HG03469 (cell line): Measurements from ENCODE around the gene MMD2.

Experiments used
- ATAC-seq: cut with Tn5 transposase; IDR thresholded peaks from one replicate; pipeline ENCODE4 v1.9.1; 2021; ENCODE audit warnings: mild to moderate bottlenecking, moderate library complexity, moderate number of reproducible peaks; ENCODE audit not compliant: unreplicated experiment

MMD2 gene

DNA sequence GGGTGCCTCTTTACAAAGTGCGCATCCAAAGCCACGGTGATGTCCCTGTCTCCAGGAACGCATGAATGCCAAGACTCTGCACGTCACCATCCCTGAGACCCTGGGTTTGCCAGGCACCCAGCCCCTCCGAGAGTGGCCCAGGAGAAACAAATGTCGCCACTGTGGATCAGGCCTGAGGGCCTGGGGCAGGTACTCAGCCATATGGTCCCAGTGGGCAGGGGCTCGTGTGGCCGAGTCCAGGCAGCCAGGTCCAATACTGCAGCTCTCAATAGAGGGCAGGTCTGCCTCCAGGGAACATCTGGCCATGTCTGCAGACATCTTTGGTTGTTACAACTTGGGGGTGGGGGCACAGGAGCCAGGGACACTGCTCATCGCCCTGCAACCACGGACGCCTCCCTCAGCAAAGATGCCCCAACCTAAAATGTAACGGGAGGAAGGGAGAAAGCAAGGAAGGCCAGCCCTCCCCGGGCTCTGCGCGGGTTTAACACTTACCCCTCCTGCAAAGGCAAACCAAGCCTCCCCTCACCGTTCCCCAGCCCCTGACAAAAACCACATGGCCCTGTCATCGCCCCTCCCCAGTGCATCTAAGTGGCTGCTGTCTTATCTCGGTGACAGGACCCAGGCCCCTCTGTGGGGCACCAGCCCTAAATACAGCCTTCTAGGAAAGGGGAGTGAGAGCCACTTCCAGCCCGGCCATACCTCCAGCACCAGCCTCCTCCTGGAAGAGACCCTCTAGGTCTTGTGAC, 86.9 kb downstream of the MMD2 start:
- ATAC-seq: no peak

DNA sequence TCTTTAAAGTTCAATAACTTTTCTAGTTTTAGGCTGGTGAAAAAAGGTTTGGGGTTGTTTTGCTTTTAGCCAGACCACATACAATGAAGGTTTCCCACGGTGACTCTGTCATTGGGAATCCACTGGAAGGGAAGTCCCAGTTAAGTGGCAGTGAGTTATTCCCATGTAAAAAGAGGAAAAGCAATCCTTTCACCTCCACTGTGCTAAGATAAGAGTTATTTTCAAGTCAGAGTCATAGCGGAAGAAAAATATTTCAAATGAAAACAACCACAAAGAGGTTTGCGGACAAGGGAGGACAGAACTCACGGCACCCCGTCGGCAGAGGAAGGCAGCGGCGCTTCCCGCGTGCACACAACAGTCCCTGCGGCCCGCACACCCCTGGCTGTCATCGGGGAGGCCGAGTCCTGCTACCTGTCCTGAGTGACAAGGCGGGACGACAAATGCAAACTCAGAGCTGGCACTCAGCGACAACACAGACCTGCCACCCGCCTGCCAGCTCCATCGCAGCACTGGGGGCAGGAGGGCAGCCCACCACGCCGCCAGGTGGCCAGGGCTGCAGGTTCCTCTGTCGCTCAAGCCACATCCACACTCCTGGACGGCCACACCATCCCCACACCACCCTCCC, 87.8 kb downstream of the MMD2 start:
- no peak for ATAC-seq

DNA sequence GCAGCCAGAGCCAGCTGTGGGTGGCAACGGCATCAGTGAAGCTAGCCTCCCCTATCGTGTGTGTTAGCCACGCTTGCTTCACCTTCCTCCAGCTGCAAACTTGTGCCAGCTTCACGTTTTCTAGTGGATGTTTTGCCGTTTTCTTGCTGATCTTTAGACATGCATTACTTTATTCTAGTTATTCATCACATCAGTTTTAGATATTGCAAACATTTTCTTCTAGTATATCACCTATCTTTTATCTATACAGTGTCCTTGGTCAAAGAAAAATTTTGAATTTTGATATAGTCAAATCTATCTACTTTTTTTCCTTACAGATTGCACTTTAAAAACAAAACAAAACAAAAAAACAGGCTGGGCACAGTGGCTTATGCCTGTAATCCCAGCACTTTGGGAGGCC, 90.5 kb downstream of the MMD2 start:
- no peak for ATAC-seq

DNA sequence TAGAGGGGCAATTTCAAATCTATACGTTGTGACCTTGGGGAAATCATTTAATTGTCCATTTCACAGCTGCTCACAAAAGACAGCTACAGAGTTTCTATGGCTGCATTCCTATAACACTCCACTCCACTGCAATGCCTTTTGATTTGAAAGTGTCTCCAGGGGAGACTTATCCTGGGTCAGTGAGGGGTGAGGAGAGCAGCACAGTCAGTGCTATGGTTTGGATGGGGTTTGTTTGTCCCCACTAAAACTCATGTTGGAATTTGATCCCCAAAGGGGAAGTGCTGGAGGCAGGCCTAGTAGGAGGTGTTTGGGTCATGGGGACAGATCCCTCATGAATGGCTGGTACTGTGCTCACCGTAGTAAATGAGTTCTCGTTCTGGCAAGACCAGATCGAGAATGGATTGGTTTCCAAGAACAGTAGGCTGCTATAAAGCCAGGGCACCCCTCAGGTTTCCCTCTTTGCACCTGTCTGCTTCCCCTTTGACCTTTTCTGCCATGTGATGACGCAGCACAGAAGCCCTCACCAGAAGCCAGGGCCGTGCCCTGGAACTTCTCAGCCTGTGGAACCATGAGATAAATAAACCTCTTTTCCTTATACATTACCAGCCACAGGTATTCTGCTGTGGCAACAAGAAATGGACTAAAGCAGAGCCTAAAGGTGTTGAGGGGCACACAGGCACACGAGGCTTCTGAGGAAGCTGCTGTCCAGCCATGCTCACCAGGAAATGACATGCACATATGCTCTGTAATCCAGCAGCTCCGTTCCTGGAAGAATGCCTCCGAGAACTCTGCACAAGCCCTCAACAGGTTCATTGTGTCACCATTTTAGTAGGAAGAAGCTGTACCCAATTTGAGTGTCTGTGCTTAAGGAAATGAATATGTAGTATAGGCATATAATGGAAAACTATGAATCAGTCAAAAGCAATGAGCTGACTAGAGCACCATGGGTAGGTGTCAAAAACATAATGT, 92.2 kb downstream of the MMD2 start:
- ATAC-seq: no peak

DNA sequence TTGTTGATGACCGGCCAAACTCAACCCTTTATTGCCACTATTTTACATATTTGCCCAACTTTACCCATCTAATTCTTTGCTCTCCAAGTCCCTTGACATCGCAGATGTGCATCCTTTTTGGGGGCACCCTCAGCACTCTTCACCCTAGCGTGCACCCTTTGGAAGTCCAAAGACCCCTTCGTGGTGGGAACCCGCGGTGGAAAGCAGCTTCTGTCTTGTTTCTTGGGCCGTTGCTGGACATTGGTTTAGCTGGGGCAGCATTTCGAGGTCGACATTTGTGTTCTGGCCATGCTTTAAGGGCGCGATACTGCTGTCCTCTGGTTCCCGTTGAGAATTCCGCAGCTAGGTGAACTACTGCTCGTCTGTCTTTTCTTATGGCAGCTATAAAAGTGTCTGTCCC, 96.8 kb downstream of the MMD2 start:
- ATAC-seq: no peak

DNA sequence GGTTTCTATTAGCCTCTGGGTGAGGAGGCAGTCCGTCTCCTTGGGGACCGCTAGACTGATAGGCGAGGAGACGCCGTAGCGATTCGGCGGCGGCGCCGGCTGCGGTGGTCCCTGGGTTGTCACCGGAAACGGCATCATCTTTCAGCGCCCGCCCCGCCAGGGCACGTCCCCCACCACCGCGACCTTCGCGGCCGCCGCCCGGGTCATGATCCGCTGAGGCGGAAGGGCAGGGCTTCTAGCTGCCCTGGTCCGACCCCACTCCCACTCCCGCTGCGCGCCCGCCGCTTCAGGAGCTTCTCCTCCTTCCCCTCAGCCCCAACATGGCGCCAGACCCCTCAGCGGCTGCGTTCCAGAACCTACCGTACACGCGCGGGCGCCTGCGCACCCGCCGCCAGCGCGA, 97.3 kb downstream of the MMD2 start, which contains the start of gene PAPOLB:
Gene PAPOLB (minus strand): TSS at position 358 of the 400 bp plus-strand sequence. CDS start 220 bp downstream, at position 138.
- ATAC-seq: no peak

DNA sequence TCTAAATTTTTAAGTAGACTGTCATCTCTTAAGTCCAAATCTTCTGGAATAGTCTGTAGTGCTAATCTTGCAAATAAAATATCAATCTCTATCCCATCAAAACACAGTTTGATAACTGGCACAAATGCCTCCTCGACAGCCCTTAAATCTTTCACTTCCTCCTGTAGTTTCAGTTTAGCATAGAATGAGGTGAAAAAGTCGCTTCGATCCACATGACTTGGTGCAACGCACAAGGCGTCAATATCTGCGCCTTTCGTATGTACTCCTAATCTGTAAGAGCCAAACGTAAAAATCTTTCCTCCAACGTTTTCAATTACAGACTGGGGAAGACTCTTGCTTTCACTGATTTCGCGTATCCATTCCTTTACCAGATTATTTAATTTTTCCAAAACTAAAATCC, 97.8 kb downstream of the MMD2 start:
- ATAC-seq: no peak

DNA sequence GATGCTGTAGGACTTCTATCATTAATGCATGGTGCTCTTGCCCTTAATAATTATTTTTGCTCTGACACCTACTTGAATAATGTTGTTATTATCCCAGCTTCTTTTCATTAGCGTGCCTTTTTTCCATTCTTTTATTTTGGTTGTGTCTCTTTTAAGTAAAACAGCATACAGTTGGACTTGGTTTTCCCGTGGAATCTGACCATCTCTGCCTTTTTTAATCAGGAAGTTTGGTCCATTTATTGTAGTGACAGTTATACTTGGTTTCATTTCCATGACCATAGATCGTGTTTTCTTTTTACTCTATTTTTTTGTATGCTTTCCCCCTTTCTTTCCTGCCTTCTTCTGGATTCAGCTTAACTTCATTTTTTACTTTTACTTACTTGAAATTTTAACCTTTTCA, 101.8 kb downstream of the MMD2 start:
- ATAC-seq: no peak

DNA sequence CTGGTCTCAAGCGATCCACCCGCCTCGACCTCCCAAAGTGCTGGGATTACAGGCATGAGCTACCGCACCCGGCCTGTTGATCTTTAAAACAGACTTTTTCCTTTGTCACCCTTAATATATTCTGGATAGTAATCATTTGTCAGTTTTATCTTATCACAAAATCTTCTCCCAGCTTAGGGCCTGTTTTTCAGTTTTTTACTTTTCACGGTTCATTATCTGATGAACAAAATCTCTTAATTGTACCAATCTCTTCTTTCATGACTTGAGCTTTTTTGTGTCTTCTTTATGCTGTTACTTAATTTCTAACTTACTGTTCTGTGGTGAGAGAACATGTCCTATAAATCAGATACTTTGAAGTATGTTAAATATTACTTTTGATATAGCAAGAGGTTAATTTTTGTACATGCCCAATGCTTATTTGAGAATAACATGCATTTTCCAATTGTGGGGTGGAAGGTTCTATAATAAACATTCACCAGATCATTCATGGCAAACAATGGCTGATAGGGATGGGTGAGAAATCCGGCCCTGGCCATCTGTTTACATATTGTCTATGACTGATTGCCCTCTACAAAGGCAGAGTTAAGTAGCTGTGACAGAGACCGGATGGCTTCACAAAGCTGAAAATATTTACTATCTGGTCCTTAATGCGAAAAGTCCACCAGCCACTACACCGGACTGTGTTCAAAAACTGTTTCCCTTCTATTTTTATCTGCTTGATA, 102.5 kb downstream of the MMD2 start:
- no peak for ATAC-seq
